Measurements from ENCODE around the gene ACKR2. TPM values are rescaled to one million over a fixed set of nuclear protein-coding genes. Genes with fewer than 3 reads are reported as not detected.
A peak's percentile ranks its signal among the peaks of the same experiment; 100 is the strongest.

ACKR2 gene
- total RNA-seq, 2 donors from 2014 or later: 17.0 to 20.6 TPM

- intact Hi-C loops (cut with DNase I): loop anchor here in 1 of 2 donors (10.0 kb wide), 1 partner anchor 92 kb away; no protein-coding TSS in a partner anchor
- peak; percentile 17 for DNase-seq (ENCODE audit: low spot score)
Measured at GRCh38 chr3:42876940-42877720, 67.9 kb downstream of the ACKR2 start.

- intact Hi-C loops (cut with DNase I): loop anchor here in 1 of 2 donors (10.0 kb wide), 1 partner anchor 93 kb away; no protein-coding TSS in a partner anchor
- no peak for DNase-seq (ENCODE audit: low spot score)
Measured at GRCh38 chr3:42877881-42878280, 68.6 kb downstream of the ACKR2 start.

GRCh38 chr3:42880183-42880582 is 70.9 kb downstream of the ACKR2 start:
- intact Hi-C loops (cut with DNase I): loop anchor here (2.0 to 5.0 kb wide), 3 partner anchors 48 to 98 kb away; no protein-coding TSS in a partner anchor
- no peak for DNase-seq (ENCODE audit: low spot score)

GRCh38 chr3:42880601-42881451 is 71.6 kb downstream of the ACKR2 start:
- intact Hi-C loops (cut with DNase I): loop anchor here (2.0 to 5.0 kb wide), 3 partner anchors 49 to 99 kb away; no protein-coding TSS in a partner anchor
- DNase-seq (ENCODE audit: low spot score): peak; percentile 96

- DNase-seq (ENCODE audit: low spot score): peak; percentile 23
- intact Hi-C loops (cut with DNase I): loop anchor here (5.0 kb wide), 2 partner anchors 51 to 101 kb away; no protein-coding TSS in a partner anchor
Measured at GRCh38 chr3:42883251-42883930, 74.1 kb downstream of the ACKR2 start.

- intact Hi-C loops (cut with DNase I): loop anchor here (5.0 kb wide), 2 partner anchors 52 to 102 kb away; no protein-coding TSS in a partner anchor
- no peak for DNase-seq (ENCODE audit: low spot score)
Measured at GRCh38 chr3:42884324-42884723, 75.1 kb downstream of the ACKR2 start.

- DNase-seq (ENCODE audit: low spot score): no peak
- intact Hi-C loops (cut with DNase I): no loop called here
Measured at GRCh38 chr3:42886294-42886822, 77.1 kb downstream of the ACKR2 start.

- intact Hi-C loops (cut with DNase I): no loop called here
- DNase-seq (ENCODE audit: low spot score): no peak
Measured at GRCh38 chr3:42887084-42887483, 77.8 kb downstream of the ACKR2 start.

GRCh38 chr3:42891042-42891441 is 81.8 kb downstream of the ACKR2 start:
- intact Hi-C loops (cut with DNase I): no loop called here

GRCh38 chr3:42892169-42892568 is 82.9 kb downstream of the ACKR2 start:
- DNase-seq (ENCODE audit: low spot score): no peak
- intact Hi-C loops (cut with DNase I): no loop called here

More at GRCh38 chr3:42891042-42891441, 81.8 kb downstream of the ACKR2 start:
- no peak for DNase-seq (ENCODE audit: low spot score)

- intact Hi-C loops (cut with DNase I): no loop called here
- DNase-seq (ENCODE audit: low spot score): no peak
Measured at GRCh38 chr3:42892807-42893206, 83.6 kb downstream of the ACKR2 start.

- DNase-seq (ENCODE audit: low spot score): no peak
- intact Hi-C loops (cut with DNase I): no loop called here
Measured at GRCh38 chr3:42894698-42895579, 85.7 kb downstream of the ACKR2 start.

- intact Hi-C loops (cut with DNase I): no loop called here
- no peak for DNase-seq (ENCODE audit: low spot score)
Measured at GRCh38 chr3:42895580-42895868, 86.3 kb downstream of the ACKR2 start.

- no peak for DNase-seq (ENCODE audit: low spot score)
Measured at GRCh38 chr3:42898896-42899675, 89.8 kb downstream of the ACKR2 start.

GRCh38 chr3:42900226-42901072 is 91.2 kb downstream of the ACKR2 start:
- no peak for DNase-seq (ENCODE audit: low spot score)
- intact Hi-C loops (cut with DNase I): no loop called here

More at GRCh38 chr3:42898896-42899675, 89.8 kb downstream of the ACKR2 start:
- intact Hi-C loops (cut with DNase I): no loop called here

GRCh38 chr3:42901073-42901415 is 91.8 kb downstream of the ACKR2 start:
- no peak for DNase-seq (ENCODE audit: low spot score)

GRCh38 chr3:42902257-42902656 is 93.0 kb downstream of the ACKR2 start:
- DNase-seq (ENCODE audit: low spot score): no peak
- intact Hi-C loops (cut with DNase I): no loop called here

More at GRCh38 chr3:42901073-42901415, 91.8 kb downstream of the ACKR2 start:
- intact Hi-C loops (cut with DNase I): no loop called here
